IPS-NIHi7 (cell line): ENCODE data around the gene SOS2.
A peak's percentile ranks its signal among the peaks of the same experiment; 100 is the strongest.

Experiments used
- DNase-seq: peaks from one replicate; pipeline ENCODE4 v3.0.0; 2012; ENCODE audit warnings: mixed read lengths; ENCODE audit errors: extremely low spot score

The SOS2 gene

GRCh38 chr14:50231475-50232275 is at the start of gene SOS2:
Gene SOS2 (minus strand): TSS chr14:50231578. CDS start chr14:50231283, 295 bp downstream.
- DNase-seq: peak; percentile 96

GRCh38 chr14:50272498-50272897 is 41.1 kb upstream of the SOS2 start:
- DNase-seq: no peak

DNA sequence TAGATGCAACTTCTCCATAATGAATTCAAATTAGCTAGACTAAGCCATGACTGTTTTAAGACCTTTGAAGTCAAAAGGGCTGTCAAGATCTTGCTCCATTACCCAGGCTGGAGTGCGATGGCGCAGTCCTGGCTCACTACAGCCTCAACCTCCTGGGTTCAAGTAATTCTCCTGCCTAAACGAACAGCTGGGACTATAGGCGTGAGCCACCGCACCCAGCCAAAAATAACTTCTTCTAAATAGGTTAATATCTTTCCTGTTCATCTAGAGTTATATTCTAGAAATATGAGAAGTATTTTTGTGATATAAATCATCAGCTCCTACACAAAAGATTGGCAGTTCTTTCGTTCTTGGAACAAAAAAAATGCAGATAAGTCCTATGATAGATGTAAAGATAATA is 39.6 kb upstream of the SOS2 start:
- no peak for DNase-seq

DNA sequence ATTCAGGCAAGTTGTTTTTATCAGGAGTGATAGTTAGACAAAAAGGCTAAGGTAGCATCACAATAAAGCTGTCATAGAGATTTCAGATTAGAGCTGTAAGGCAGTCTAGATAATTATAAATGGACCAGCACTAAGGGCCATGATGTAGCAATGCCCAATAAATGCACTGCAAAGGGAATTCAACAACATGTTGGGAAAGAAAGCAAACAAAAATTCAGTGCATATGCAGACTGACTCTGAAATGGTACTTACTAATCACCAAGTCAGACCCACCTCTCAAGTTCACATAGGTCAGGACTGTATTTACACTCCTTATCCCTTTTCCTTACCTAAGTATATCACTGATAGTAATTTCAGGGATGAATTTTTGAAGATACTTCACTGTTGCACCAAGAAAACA is 33.7 kb upstream of the SOS2 start:
- DNase-seq: no peak

- DNase-seq: no peak
Measured at GRCh38 chr14:50263321-50263720, 31.9 kb upstream of the SOS2 start.

DNA sequence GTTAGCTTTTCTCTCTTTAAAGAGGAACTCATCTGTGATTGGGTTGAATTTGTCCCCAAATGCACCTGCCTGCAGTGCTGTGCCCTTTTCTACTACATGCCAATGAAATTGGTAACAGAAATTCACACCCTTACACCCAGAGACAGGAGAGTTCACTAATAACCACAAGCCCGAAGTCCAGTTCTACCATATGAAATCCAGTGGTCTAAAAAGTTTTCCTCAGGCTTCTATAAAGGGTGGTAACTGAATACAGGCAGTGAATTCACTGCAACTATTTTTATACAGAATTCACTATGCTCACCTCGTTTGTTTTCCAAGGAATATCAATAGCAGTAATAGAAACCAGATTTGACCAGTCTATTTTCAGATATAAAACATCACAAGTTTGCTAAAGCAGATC is 31.5 kb upstream of the SOS2 start:
- DNase-seq: no peak

DNA sequence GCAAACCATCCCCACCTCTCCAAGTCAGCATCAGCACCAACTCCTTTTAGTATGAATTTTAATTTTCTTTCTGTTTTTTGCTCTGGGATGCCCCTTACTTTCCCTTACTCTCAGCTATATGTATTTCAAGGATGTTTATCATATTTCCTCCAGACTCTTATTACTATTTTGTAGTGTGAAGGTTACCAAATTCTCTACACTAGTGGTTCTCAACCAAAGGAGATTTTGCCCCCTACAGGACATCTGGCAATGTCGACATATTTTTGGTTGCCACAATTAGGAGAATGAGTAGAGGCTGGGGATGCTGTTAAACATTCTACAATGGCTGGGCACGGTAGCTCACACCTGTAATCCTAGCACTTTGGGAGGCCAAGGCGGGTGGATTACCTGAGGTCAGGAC is 29.1 kb upstream of the SOS2 start:
- peak; percentile 21 for DNase-seq

DNA sequence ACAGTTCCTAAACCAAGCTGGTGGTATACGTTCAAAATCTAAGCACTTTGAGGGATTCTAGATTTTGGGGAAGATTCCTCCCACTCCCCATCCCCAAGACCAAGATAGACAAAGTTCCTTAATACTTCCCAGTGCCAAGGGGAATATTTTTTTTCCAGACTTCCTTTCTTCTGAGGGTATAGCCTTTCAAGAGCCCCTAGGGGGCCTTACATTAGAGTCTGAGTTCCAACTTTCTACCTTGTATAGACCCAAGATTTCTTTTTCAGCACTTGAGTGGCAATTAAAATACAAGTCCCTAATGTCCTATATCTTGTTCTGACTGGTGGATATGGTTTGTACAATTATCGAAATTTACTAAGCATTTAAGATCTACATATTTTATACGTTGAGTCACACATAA is 28.7 kb upstream of the SOS2 start:
- no peak for DNase-seq

GRCh38 chr14:50257732-50258131 is 26.4 kb upstream of the SOS2 start:
- no peak for DNase-seq

DNA sequence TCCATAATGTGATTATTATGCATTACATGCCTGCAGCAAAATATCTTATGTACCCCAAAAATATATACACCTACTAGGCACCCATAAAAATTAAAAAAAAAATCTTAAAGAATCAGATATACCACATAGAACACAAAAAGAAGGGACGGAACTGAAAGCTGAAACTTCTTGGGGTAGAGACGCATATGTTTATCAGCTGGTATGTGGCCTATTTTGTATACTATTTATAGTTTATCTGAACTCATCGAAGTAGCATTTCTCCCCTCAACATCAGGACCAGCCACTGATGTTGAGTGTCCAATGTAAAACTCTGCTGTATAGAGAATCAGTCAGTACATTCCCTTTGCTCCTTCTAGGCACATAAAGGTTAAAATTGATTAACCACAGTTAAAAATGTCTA is 22.9 kb upstream of the SOS2 start:
- no peak for DNase-seq

DNA sequence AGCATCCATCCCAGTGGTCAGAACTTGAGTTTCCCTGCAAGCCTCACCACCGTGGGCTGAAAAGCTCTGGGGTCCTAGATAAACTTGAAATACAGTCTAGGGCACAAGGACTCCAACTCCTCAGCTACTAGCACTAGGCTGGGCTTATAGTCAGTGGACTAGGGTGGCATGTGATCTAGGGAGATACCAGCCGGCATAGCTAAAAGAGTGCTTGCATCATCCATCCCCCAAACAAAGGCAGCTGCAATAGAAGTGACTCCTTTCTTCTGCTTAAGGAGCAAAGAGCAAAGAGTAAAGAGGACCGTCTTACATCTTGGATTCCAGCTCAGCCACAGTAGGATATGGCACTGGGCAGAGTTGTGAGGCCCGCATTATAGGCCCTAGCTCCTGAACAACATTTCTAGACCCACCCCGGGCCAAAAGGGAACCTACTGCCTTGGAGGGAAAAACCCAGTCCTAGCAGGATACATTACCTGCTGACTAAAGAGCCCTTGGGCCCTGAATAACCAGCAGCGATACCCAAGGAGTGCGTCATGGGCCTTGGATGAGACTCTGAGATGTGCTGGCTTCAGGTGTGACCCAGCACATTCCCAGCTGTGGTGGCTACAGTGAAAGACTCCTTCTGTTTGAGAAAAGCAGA is 17.9 kb upstream of the SOS2 start:
- no peak for DNase-seq

- no peak for DNase-seq
Measured at GRCh38 chr14:50247245-50247644, 15.9 kb upstream of the SOS2 start.

GRCh38 chr14:50242566-50243310 is 11.4 kb upstream of the SOS2 start:
- no peak for DNase-seq

DNA sequence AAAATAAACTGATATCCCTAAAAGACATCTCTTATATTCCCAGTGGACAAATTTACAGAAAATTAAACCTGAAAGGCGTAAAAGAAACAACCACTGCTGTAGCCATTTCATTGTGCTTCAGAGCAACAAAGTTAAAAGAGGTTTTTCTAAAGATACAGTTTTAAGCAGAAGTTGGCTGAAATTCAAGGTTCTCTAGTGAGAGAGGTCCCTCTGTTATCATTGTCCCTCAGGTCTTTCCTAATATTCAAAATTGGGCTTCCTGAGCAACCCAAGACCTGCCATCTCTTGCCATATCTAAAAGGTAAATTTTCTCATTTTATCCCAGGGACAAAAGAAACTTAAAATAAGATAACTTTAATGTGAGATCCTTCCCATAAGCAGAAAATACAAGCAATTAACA is 10.7 kb upstream of the SOS2 start:
- DNase-seq: no peak

DNA sequence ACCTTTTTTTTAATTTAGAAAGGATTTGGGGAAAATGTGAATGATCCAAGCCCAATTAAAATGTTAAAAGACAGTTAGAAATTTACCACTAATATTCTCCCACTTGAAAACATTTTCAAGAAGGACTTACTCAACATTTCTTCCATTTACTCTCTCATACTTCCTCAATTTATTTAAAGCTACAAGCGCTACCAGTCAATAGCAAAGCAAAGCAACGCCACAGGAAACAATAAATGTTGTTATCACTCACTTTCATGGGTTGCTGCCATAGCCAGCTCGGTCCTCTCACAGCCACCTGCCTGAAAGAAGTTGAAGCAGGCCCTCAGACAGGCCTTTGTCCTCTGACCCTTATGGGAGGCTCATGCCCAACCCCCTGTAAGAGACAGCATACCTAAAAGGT is 6.0 kb upstream of the SOS2 start:
- DNase-seq: no peak

DNA sequence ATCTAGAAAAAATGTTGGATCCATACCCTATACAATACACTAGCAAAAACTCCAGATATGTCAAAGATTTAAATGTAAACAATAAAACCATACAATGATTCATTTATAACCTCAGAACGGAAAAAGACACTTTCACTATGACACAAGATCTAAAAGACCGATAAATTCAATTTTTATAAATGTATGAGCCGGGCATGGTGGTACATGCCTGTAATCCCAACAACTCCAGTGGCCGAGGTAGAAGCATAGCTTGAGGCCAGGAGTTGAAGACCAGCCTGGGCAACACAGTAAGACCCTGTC is 2.5 kb upstream of the SOS2 start:
- DNase-seq: no peak

DNA sequence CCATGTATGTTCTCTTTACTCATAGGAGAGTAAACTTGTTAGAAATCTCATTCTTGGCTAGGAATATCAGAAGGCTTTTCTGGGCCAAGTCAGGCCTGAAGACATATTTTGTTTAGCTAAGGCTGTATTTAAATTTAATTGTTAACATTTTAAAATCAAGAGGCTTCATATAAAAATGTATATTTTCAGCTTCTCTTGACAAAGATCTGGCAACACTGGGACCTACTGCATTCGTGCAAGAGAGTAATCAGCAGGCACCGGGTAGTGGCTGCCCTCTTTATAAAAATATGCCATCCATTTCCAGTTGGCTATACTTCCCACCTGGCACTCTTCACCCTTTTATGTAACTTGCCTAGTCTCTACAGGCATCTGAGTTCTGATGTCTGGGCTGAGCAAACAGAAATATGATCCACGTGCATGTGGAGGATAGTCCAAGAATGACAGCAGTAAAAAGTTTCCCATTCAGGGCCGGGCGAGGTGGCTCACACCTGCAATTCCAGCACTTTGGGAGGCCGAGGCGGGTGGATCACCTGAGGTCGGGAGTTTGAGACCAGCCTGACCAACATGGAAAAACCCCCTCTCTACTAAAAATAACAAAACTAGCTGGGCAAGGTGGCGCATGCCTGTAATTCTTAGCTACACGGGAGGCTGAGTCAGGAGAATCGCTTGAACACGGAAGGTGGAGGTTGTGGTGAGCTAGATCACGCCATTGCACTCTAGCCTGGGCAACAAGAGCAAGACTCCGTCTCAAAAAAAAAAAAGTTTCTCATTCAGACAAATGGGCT is 2.0 kb upstream of the SOS2 start:
- DNase-seq: no peak

- DNase-seq: peak; percentile 31
Measured at GRCh38 chr14:50232276-50232642, 881 bp upstream of the SOS2 start.

DNA sequence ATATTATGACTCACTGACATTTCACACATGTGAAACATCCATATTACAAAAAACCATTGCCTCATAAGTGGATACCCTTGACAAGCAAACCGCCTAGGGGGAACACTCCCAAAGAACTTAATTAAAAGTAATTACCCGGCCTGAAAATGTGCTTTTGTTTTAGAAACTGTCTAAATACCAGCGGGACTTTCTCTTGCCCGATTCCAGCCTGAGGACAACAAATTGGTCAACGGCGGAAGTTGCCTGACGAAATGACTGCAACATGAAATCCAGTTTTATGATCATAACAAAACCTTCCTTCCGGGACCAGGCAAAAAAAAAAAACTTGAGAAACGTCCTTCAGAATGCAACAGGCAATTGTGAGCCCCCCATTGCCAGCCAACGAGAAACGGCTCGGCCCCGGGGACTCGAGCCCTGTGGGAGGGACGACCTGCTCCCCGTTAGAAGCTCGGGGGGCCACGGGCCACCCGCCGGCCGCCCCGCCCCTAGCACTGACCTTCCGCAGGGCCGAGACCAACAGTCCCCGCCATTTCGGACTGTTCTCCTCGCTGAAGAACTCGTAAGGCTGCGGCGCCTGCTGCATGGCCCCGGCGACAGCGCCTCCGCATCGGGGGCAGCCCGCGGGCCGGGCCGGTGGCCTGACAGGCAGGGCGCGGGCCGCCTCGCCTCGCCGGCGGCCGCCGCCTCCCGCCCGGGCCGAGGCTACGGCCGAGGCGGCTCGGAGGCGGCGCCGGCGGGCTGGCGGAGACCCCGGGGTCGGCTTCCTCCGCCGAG is 490 bp downstream of the SOS2 start:
- no peak for DNase-seq

- DNase-seq: no peak
Measured at GRCh38 chr14:50230401-50230700, 1.0 kb downstream of the SOS2 start.

GRCh38 chr14:50229681-50230080 is 1.7 kb downstream of the SOS2 start:
- DNase-seq: no peak

GRCh38 chr14:50228313-50228712 is 3.1 kb downstream of the SOS2 start:
- DNase-seq: no peak
